HepG2 (cell line): ENCODE measurements around the gene AGK. TPM values are rescaled to one million over a fixed set of nuclear protein-coding genes. Genes with fewer than 3 reads are reported as not detected.

ENCODE experiments used
- ATAC-seq: fragments of 200-7000 bp; cut with Tn5 transposase; 3 replicates; pipeline ENCODE4 v1.9.1; 2020; ENCODE audit warnings: mild to moderate bottlenecking, moderate library complexity
- BruUV-seq: library from RNA; stranded (reverse); fragments of 400-500 nt; replicated peaks from 2 replicates; lab custom pipeline; 2021; lab: Mats Ljungman, UMichigan
- CTCF ChIA-PET: fragments of 300-600 bp; formaldehyde crosslinking; extraction: SDS; loops from one replicate; lab custom pipeline; 2021; ENCODE audit warnings: low total read pairs, inconsistent platforms, low intra/inter-chr PET ratio; lab: Yijun Ruan, JAX
- POLR2A ChIA-PET: fragments of 350-600 bp; sonication (Branson Sonifier 250); formaldehyde crosslinking; loops from one replicate; lab custom pipeline; 2020; ENCODE audit warnings: antibody characterized with exemption, inconsistent platforms; lab: Yijun Ruan, JAX
- DNase-seq: peaks from one replicate; pipeline ENCODE4 v3.0.0-alpha.2; 2015; ENCODE audit warnings: low spot score
- FAIRE-seq: peaks from 3 replicates; lab custom pipeline; 2011; peaks lifted over from hg19 to GRCh38; lab: Jason Lieb, UNC
- H2AFZ ChIP-seq: one replicate; pipeline ENCODE4 v1.6.1; 2011; ENCODE audit warnings: low read length, inconsistent platforms
- H3K27ac ChIP-seq: fragments of 300-600 bp; 3 replicates; pipeline ENCODE4 v1.8.0; 2011; ENCODE audit warnings: mixed run types, mild to moderate bottlenecking, mixed read lengths, low read length, inconsistent platforms; ENCODE audit not compliant: insufficient read depth; ENCODE audit errors: extremely low read length
- H3K27me3 ChIP-seq, 2 experiments: fragments of 200-600 bp in 1 of 2; 2 replicates in 1 of 2; 3 replicates in 1 of 2; pipeline versions ENCODE4 v1.6.0 to v1.8.0; 2011; ENCODE audit warnings: low read length in 2 of 2, mild to moderate bottlenecking in 2 of 2, moderate library complexity in 2 of 2, inconsistent platforms in 1 of 2; ENCODE audit not compliant: insufficient read depth in 2 of 2, control insufficient read depth in 1 of 2
- H3K36me3 ChIP-seq, 2 experiments: fragments of 200-600 bp in 1 of 2; replicated peaks in 1 of 2; 2 replicates in 1 of 2; 3 replicates in 1 of 2; pipeline versions ENCODE4 v1.5.1 to v1.8.0; 2011; ENCODE audit warnings: low read length in 2 of 2, inconsistent platforms in 1 of 2; ENCODE audit not compliant: insufficient read depth in 2 of 2, control insufficient read depth in 1 of 2
- H3K4me1 ChIP-seq: 2 replicates; pipeline ENCODE4 v1.5.1; 2012; ENCODE audit warnings: low read length, inconsistent platforms; ENCODE audit not compliant: insufficient read depth
- H3K4me2 ChIP-seq: 2 replicates; pipeline ENCODE4 v1.6.0; 2011; ENCODE audit warnings: low read depth, low read length, inconsistent platforms
- H3K4me3 ChIP-seq, 3 experiments: fragments of 200-600 bp in 1 of 3; sonication (generic), shearing (Covaris generic) in 1 of 3; replicated peaks in 1 of 3; 2 replicates each; pipeline ENCODE4 v1.5.1; 2011 to 2016; ENCODE audit warnings: low read length in 3 of 3, inconsistent platforms in 2 of 3, low read depth in 2 of 3, mild to moderate bottlenecking in 2 of 3, control low read depth in 1 of 3, mixed read lengths in 1 of 3; ENCODE audit not compliant: insufficient read depth in 1 of 3
- H3K79me2 ChIP-seq: one replicate; pipeline ENCODE4 v1.6.1; 2011; ENCODE audit warnings: low read length, inconsistent platforms; ENCODE audit not compliant: insufficient read depth
- H3K9ac ChIP-seq: 2 replicates; pipeline ENCODE4 v1.6.0; 2011; ENCODE audit warnings: mild to moderate bottlenecking, low read depth, low read length, inconsistent platforms; ENCODE audit not compliant: insufficient read depth
- H3K9me3 ChIP-seq: 2 replicates; pipeline ENCODE4 v1.5.1; 2012; ENCODE audit warnings: mild to moderate bottlenecking, low read length
- H4K20me1 ChIP-seq: 2 replicates; pipeline ENCODE4 v1.6.0; 2011; ENCODE audit warnings: inconsistent platforms, mild to moderate bottlenecking, low read length, moderate library complexity; ENCODE audit not compliant: insufficient read depth
- ARNT ChIP-seq: fragments of 450-650 bp; IDR thresholded peaks from 2 replicates; pipeline ENCODE4 v1.6.1; 2017
- BATF2 ChIP-seq: sonication (generic); formaldehyde crosslinking; IDR thresholded peaks from 2 replicates; pipeline ENCODE4 v1.8.0; 2022; ENCODE audit warnings: mild to moderate bottlenecking, missing genetic modification reagents, moderate library complexity
- ELF4 ChIP-seq: sonication (generic); formaldehyde crosslinking; IDR thresholded peaks from 2 replicates; pipeline ENCODE4 v1.5.0; 2020; ENCODE audit warnings: missing genetic modification reagents, mild to moderate bottlenecking, moderate library complexity, borderline replicate concordance
- HMGXB3 ChIP-seq: sonication (generic); formaldehyde crosslinking; IDR thresholded peaks from 2 replicates; pipeline ENCODE4 v1.4.0; 2020; ENCODE audit warnings: missing genetic modification reagents, borderline replicate concordance
- NCOA1 ChIP-seq: sonication (generic); formaldehyde crosslinking; IDR thresholded peaks from 2 replicates; pipeline ENCODE4 v1.9.0; 2021; ENCODE audit warnings: missing genetic modification reagents
- NR2C2 ChIP-seq: sonication (generic); formaldehyde crosslinking; IDR thresholded peaks from 2 replicates; pipeline ENCODE4 v1.4.0; 2020; ENCODE audit warnings: missing genetic modification reagents, mild to moderate bottlenecking, moderate library complexity, borderline replicate concordance
- PCBP1 ChIP-seq: fragments of 200-400 bp; formaldehyde crosslinking; IDR thresholded peaks from 2 replicates; pipeline ENCODE4 v1.6.1; 2017; ENCODE audit warnings: mild to moderate bottlenecking, low read depth, low read length, borderline replicate concordance
- PLRG1 ChIP-seq: fragments of 450-650 bp; conservative IDR thresholded peaks from 2 replicates; pipeline ENCODE4 v1.6.1; 2016
- ZNF547 ChIP-seq: sonication (generic); formaldehyde crosslinking; IDR thresholded peaks from 2 replicates; pipeline ENCODE4 v1.5.1; 2020; ENCODE audit warnings: mild to moderate bottlenecking, missing genetic modification reagents
- ZNF564 ChIP-seq: sonication (generic); formaldehyde crosslinking; IDR thresholded peaks from 2 replicates; pipeline ENCODE4 v1.8.1; 2023; ENCODE audit warnings: mild to moderate bottlenecking, missing genetic modification reagents
- in situ Hi-C: cut with HindIII; loops from 2 replicates; pipeline ENCODE4 v1.10.0; 2017; ENCODE audit warnings: low pct_unique_long_range_greater_than_20kb; ENCODE audit not compliant: extremely low pct_ligation_motif_present
- intact Hi-C: fragments of 100-400 bp; cut with micrococcal nuclease; formaldehyde crosslinking; loops from one replicate; pipeline ENCODE4 v1.10.0; 2022; ENCODE audit not compliant: unreplicated experiment
- polyA plus RNA-seq, 8 experiments: library from polyadenylated mRNA; depleted of rRNA in 3 of 8; stranded (reverse) in 7 of 8; unstranded in 1 of 8; fragments of >200 nt; fragmentation: Illumina TruSeq in 4 of 8; extraction: Trizol in 4 of 8; gene quantifications; 2 replicates each; pipeline versions ENCODE4 v1.2.1 to v1.2.3, GENCODE V29; 2011 to 2016; ENCODE audit warnings: low read depth in 4 of 8, missing spikeins in 1 of 8, mixed read lengths in 1 of 8; ENCODE audit not compliant: insufficient read depth in 1 of 8
- total RNA-seq, 5 experiments: library from RNA; depleted of rRNA; stranded (reverse); fragments of >200 nt; fragmentation: Illumina TruSeq; extraction: Trizol; gene quantifications; 2 replicates each; pipeline ENCODE4 v1.2.3, GENCODE V29; 2016; ENCODE audit warnings: low read depth in 1 of 5

Gene AGK
- total and polyA plus RNA-seq, 2 of the 13 experiments (the other 11 are each of a cell fraction or from before 2014, with no cell fraction given) = 23.7 to 30.1 TPM

GRCh38 chr7:141534757-141535737 lies 16.2 kb upstream of the AGK start (continued):
- TF ChIP-seq ZNF564 (CRISPR knock-in tag) = no peak

- POLR2A ChIA-PET = no interaction called here
- Histone ChIP-seq H3K79me2 (no peaks in the 10 kb centered on the region), H3K4me2 (no peak overlapping the region), H3K4me3 (no peak overlapping the region), H4K20me1 (no peaks in the 10 kb centered on the region), H3K4me1 (no peaks in the 10 kb centered on the region), H3K27me3 (0 out of 5 replicates have a peak, but pooled peaks cover 0 to 1% of the 10 kb centered on the region in 2 experiments), H3K36me3 (no peaks in the 10 kb centered on the region), H3K27ac (no peak overlapping the region), H2AFZ (no peak overlapping the region), H3K9ac (no peak overlapping the region), H3K9me3 (no peaks in the 10 kb centered on the region)
- intact Hi-C loops (no loop called here), in situ Hi-C loops (loop anchor here (25.0 kb wide), 1 partner anchor 476 kb away; the partner anchor contains the start of gene TMEM178B)
- TF ChIP-seq PLRG1 = no peak
- no peak for TF ChIP-seq ELF4
- TF ChIP-seq NCOA1 = no peak
- TF ChIP-seq NR2C2 (CRISPR knock-in tag) = no peak
- no peak for TF ChIP-seq BATF2
- no peak for TF ChIP-seq ZNF547 (CRISPR knock-in tag)
- TF ChIP-seq HMGXB3 (CRISPR knock-in tag) = no peak
- no peak for TF ChIP-seq PCBP1
- TF ChIP-seq ARNT = no peak
- ATAC-seq = no peak
- DNase-seq = no peak
- BruUV-seq = no TSS peak
- no peak for FAIRE-seq
- CTCF ChIA-PET = no interaction called here
Measured at GRCh38 chr7:141537906-141538305, 13.3 kb upstream of the AGK start.
